A172 (cell line): ENCODE data around the gene CNOT11. TPM values are rescaled to one million over a fixed set of nuclear protein-coding genes. Genes with fewer than 3 reads are reported as not detected.
"Not testable (repeated sequence)": the region's sequence is repeated elsewhere in the genome, so short reads cannot be mapped to it uniquely, and the experiment has no call there.

ENCODE experiments used
- DNase-seq: peaks from one replicate; pipeline ENCODE4 v3.0.0-alpha.2; 2015; ENCODE audit warnings: low spot score
- total RNA-seq: library from RNA; depleted of rRNA; stranded (reverse); fragments of >200 nt; shearing (Covaris generic); gene quantifications from 2 replicates; pipeline ENCODE4 v1.2.3, GENCODE V29; 2014

The CNOT11 gene
- total RNA-seq, 1 experiment from 2014 or later, result 61.9 TPM

DNA sequence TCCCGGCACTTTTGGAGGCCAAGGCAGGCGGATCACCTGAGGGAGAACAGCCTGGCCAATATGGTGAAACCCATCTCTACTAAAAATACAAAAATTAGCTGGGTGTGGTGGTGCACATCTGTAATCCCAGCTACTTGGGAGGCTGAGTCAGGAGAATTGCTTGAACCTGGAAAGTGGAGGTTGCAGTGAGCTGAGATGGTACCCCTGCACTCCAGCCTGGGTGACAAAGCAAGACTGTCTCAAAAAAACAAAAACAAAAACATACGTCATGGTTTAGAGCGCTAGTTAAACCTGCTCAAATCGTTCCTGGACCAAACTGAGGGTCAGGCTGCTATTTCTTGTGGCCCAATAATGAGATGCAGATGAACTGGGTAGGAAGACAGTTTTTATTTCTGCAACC is 7.2 kb upstream of the CNOT11 start:
- not testable (repeated sequence) for DNase-seq

DNA sequence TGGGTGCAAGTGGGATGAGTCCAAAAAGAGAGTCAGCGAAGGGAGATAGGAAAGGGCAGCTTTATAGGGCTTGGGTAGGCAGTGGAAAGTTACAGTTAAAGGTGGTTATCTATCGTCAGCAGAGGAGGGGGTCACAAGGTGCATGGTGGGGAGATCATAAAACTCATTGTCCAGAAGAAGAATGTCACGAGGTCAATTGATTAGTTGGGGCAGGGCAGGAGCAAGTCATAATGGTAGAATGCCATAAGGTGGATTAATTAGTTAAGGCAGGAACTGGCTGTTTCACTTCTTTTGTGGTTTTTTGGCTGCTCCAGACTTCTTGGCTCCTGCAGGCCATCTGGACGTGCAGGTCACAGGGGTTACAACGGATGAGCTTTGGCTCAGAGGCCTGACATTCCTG is 3.9 kb upstream of the CNOT11 start:
- DNase-seq, result not testable (repeated sequence)

DNA sequence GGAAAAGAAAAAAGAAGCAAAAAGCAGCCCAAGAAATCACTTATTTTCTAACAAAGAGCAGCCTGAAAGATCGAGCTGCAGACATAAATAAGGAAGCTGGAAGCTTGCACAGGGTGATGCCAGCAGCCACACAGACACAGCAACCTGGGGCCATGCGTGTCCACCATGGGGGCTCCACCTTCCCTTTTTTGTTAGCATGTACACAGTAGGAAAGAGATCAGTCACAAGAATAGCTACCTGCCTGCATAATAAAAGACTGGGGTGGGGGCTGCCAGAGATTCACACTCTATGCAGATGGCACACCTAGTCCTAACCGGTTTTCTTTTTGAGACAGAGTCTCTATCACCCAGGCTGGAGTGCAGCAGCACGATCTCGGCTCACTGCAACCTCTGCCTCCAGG is 2.9 kb upstream of the CNOT11 start:
- DNase-seq, result no peak

DNA sequence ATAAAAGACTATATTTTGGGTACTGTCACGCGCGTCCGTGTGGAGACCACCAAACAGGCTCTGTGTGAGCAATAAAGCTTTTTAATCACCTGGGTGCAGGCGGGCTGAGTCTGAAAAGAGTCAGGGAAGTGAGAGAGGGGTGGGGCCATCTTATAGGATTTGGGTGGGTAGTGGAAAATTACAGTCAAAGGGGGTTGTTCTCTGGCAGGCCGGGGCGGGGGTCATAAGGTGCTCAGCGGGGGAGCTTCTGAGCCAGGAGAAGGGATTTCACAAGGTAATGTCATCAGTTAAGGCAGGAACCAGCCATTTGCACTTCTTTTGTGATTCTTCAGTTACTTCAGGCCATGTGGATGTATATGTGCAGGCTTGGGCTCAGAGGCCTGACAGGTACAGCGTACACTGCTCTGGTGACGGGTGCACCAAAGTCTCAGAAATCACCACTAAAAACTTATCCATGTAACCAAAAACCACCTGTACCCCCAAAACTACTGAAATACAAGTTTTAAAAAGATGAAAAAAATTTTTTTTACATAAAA is 1.4 kb upstream of the CNOT11 start:
- DNase-seq, result not testable (repeated sequence)

DNA sequence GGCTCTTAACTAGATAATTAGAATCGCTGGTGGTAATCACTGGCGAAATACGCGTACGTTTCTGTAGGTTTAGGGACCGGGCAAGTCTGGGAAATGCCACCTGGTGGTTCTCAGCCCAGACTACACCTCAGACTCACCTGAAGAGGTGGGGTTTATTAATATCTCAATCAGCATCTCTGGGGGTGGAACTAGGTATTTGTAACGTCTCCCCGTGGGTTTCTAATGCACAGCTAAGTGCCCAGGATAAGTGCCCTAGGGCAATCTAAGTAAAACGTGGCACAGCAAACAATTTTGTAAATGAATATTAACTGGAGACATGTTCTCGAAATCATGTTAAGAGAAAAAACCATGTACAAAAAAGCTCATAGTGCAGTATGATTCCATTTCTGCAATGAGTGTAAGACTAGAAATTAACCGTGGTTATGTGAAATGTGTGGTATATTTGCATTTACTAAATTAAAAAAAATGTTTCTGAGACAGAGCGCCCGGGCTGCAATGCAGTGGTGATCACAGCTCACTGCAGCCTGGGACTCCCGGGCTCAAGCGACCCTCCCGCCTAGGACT is 760 bp upstream of the CNOT11 start:
- DNase-seq, result no peak

DNA sequence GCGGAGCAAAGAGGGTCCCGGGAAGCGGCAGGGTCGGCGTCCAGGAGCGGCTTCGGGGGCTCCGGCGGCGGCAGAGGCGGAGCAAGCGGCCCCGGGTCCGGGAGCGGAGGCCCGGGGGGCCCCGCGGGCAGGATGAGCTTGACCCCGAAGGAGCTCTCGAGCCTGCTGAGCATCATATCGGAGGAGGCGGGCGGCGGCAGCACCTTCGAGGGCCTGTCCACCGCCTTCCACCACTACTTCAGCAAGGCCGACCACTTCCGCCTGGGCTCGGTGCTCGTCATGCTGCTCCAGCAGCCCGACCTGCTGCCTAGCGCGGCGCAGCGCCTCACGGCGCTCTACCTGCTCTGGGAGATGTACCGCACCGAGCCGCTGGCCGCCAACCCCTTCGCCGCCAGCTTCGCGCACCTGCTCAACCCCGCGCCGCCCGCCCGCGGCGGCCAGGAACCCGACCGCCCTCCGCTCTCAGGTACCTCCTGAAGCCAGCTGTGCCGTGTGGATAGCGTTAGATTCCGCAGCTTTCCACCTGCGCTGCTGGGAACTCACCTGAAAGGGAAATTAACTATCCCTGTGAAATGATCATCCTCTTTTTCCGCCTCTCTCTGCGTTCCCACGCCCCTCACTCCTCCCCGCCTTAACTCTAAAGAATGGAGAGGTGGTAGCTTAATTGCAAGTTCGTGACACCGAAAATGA is 472 bp downstream of the CNOT11 start:
- DNase-seq, result peak; percentile 58

DNA sequence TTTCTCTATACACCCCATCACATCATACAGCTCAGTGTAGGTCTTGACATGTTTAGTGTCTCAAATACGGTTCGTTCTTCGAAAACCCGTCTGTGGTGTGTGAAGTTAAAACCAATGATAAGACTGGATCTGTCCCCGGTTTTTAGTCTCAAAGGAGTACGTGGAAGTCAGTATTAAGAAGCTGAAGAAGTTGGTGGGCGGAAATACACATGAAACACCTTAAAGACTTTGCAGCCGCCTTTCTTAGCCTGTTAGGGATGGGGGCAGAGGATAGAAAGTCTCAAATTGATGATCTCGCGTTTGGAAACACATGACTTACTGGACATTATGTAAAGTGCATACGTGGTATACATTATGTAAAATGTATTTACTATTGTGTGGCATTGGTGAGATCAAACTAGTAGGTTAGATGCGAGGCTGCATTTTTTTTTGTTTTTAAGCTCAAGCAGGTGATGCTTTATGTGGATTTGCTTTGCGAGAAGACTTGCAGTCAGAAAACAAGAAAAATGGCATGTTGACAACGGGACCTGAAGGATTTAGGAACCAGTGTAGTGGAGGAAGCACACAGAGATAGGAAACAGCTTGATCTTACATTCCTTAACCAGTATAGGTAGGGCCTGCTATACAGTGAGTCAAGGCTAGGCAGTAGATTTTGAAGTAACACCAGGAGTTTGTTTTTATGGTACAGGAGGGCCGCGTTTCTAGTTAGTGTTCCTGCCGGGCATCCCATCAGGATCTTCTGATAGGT is 1.2 kb downstream of the CNOT11 start:
- DNase-seq, result no peak

DNA sequence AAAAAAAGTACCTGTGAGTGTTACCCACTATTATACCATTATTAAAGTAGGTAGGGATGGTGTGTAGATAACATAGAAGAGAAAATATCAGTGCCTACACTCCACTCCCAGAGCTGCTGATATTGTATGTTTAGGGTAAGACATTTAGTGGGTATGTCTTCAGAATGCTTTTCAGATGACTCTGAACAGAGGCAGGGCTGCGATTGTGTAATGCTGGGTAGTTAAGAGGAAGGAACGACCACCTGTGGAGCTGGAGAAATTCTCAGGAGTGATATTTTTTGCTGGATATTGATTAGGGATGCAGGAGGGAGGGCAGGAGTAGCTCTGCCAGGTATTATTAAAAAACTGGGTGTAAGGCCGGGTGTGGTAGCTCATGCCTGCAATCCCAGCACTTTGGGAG is 2.8 kb downstream of the CNOT11 start:
- no peak for DNase-seq

DNA sequence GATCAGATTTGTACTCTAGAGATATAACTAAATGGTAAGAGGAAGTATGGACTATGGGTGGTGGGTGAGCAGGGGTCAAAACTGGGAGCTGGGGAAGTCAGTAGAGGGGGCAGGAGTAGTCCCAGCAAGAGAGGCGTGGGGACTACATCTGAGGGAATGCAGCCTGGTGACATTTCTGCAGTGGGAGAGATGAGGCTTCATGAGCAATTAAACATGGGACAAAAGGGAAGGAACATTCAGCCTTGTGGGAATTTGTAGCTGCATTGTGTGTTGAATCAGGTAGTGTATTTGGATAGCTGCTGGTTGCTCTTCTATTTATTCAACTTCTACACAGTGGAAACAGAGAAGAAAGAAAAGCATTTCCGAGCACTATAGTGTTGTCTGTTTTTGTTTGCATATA is 3.6 kb downstream of the CNOT11 start:
- DNase-seq, result no peak

DNA sequence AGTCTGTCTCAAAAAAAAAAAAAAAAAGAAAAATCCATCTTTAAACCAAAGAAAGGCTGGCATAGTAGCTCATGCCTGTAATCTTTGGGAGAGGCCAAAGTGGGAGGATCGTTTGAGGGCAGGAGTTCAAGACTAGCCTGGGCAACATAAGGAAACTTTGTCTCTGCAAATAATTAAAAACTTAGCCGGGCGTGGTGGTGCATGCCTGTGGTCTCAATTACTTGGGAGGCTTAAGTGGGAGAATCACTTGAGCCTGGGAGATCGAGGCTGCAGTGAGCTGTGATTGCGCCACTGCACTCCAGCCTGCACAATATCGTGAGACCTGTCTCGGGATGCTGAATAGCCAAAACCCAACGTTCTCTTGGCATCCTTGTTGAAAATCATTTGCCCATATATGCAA is 6.1 kb downstream of the CNOT11 start:
- no peak for DNase-seq

DNA sequence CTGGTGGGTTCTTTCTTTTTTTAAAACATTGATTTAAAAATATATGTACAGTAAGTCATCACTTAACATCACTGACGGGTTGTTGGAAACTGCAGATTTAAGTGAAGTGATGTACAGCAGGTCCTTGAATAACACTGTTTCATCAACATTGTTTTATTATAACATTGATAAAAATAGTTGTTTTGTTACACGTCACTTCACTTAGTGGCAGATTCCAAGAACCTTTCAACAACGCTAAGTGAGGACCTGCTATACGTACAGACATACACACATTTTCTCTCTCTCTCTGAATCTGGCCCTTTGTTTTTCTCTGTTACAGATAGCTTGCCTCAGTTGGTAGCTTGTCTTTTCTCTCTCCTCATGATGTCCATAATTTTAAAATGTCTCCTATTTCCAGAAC is 9.5 kb downstream of the CNOT11 start:
- DNase-seq, result no peak

DNA sequence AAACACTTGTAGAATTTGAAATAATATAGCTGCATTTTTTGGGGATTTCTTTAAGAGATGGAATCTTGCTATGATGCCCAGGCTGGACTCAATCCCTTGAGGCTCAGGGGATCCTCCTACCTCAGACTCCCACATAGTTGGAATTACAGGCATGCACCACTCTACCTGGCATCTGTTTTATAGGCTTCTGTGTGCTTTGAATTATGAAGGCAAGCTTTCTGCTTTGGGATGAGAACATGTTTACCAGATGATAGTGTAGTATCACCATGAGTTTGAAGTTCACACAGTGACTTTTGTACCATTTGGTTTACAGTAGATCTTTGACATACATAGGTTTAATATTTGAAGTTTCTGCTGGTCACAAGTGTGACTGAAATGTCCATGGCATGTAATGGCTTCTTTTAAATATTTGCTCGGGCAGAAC is 10.7 kb downstream of the CNOT11 start:
- no peak for DNase-seq

DNA sequence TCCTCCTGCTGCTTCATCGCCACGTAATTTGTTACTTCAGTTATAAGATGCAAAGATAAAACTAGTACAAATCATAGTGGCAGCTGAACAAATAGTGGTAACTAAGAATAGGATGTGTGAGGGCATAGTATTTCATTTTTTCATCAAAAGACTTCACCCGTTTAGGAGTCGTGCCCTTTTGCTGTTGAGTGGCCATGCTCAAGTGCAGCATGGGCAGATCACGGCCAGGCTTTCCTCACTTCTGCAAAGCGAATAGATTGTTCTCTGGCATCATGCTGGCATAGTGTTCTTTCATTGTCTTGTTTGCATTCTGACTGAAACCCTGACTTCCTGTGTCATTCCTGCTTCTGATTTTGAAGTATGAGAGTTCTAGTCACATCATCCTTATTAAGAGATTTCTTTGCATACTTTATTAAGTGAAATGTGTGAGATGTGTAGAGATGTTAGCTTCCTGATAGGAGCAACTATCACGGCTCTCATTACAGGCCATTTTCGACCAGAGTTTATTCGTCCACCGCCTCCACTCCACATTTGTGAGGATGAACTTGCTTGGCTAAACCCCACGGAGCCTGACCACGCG is 11.8 kb downstream of the CNOT11 start:
- no peak for DNase-seq

DNA sequence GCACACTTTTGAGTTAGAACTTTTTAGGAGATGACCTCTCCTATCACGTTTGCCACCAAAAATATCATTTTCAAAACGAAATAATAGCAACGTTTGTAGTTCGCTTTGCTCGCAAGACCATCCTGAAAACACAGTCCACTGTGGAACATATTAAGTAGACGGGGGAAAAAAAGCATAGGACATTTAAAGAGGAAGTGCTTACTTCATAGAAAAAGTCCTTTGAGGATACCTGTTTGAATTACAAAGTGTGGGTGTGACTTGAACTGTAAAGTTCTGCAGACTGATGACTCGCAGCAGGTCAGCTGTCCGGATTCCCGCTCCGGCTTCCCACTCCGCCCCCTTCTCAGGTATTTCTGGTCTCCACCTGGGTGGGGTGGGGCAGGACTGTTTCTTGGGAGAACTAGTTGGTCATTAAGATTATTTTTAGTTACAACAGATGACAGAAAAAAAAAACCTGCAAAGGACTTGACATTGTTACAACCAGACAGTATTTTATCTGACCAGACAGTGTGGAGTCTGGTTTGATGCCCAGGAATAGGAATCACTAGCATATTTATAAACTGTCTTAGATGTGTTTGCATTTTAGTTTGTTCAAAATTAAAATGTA is 13.3 kb downstream of the CNOT11 start:
- no peak for DNase-seq

DNA sequence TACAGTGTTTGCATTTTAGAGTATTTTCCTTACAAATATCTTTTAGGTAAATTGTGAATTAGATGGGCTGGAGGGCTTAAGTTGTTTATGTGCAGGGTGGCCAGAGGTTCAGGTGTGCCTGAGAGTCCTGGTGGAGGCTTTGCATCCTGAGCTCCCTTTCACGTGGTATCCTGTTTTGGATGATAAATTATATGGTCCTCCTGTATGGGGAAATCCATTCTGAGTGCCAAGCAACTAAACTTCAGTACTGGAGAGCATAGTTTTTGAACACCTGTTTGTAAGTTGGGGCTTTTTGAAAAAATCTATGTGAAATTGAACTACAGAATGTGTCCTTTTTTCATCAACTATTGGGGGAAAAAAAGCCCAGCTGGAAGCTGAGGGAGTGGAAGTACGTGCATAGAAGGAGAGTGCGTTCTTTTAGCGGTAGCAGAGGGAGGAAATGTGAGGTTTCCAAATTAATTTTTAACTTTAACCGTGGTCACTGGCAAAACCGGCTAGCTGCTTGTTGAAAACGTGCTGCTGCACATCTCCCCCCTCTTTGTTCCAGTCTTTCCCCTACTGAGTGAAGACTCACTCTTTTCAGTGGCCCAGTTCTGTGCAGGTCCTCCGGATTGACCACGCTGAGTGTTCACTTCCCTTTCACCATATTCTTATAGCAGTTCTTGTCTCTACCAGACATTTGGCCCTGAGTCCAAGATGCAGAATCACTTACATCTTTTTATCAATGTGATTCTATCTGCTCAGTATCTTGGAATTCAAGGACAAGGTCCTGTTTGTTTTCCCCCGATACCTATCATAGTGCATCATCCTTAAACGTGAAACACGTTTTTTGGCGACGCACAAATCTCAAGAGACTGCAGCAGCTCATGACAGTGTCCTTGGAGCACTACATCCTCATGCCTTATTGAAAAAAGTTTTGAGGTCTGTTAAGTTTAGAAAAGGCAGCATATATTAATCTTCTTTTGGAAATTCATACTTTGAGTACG is 15.3 kb downstream of the CNOT11 start:
- DNase-seq, result no peak

DNA sequence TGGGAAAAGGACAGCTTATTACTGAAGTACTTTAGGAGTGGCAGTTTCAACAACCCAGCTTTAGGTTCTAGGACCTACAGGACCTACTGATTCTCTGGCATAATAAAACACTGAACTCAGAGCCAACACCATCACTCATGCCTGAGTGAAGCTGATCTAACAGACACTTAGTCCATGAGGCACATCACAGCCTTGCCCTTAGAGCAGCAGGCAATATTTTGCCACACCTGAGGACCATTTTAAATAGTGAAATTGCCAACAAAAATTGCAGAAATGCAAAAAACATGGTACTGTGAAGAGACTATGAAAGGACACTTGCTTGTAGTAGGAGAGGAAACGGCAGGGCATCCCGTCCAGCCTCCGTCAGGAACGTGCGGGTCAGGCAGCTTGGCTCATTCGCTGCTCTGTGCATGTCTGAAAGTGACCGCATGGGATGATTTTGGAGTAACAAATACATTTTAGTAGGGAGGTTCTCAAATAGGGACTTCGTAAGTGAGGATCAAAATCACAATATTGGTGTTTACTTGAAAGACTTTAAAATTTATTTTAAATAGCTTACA is 18.1 kb downstream of the CNOT11 start:
- DNase-seq, result no peak

DNA sequence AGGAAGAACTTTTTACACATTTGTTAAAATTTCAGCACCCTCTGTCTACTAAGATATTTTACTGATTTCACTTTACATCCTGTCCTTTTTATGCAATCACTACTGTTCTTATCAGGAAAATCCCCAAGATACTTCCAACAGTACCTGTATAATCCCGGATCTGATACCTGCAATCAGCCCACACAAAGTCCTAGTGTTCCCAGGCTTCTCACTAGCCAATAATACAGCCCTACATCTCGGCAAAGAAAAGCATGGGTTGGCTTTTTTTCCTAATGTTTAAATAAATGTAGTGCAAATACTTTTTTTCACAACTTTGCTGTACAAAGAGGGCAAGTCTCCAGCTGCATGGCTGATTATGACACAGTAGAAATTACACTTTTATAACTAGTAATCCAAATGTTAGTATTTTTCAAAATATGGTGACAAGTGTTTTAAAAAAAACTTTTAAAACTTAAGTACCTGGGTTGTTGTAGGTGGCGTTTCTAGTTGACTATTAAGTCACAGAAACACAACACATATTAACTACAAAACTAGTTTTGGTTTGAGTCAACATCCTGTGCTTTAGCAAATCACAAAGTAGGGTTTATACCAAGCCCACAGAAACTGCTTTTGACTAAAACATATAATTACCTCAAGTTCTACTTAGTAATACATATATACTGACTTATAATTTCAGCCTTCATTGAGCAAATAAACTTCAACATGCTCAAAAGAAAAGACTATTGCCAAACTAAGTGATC is 19.5 kb downstream of the CNOT11 start:
- DNase-seq, result no peak

DNA sequence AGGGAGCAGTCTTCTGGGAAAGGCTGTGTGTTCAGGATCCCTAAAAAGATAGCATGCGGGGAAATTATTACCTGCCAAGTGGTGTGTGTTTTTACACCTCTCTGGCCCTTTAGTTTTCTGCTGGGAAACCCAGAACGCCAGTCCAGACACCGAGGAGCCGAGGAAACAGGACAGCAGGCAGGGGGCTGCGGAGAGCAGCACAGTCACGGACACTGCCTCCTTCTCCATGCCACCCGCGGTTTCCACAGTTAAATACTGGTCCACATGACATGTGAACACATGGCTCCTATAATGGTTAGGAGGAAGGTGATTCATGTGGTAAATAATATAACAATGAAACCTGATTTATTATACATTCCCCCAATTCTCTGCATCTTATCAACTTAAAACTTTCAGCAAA is 20.4 kb downstream of the CNOT11 start:
- DNase-seq, result no peak

DNA sequence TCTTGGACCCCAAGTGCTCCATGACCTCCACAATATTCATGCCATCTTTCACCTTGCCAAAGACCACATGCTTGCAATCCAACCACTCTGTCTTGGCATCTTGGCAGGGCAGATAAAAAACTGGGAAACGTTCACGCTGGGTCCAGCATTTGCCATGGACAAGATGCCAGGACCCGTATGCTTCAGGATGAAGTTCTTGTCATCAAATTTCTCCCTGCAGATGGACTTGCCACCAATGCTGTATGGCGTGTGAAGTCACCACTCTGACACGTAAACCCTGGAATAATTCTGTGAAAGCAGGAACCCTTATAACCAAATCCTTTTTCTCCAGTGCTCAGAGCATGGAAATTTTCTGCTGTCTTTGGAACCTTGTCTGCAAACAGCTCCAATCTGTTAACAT is 21.5 kb downstream of the CNOT11 start:
- DNase-seq, result no peak

DNA sequence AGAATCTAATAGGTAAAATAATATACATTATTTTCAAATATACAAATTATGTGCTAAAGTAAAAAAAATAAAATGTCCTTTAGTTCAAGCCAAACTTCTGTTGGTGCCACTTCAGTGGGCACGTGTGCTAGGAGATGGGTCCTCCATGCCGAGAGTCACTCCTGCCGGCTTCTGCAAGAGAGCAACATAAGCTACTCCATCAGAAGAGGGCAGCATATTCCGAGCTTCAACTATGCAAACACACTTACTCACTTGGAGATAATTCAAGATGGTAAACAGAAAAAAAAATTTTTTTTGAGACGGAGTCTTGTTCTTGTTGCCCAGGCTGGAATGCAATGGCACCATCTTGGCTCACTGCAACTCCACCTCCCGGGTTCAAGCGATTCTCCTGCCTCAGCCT is 24.4 kb downstream of the CNOT11 start:
- no peak for DNase-seq
